Thyroid gland (tissue), 4 donors: Measurements from ENCODE around the gene MTNR1B.

ENCODE experiments used
- POLR2A ChIP-seq, 2 donors: fragments of 450-650 bp; IDR thresholded peaks; one replicate each; pipeline ENCODE4 v1.6.1; 2017; ENCODE audit warnings: antibody characterized with exemption in 2 of 2, mild to moderate bottlenecking in 2 of 2, moderate library complexity in 1 of 2
- TF ChIP-seq, protein P1 (sequence below), 6 experiments: fragments of 200-600 bp in 3 of 6; fragments of 450-650 bp in 3 of 6; sonication (generic) in 3 of 6; IDR thresholded peaks; one replicate each; pipeline ENCODE4 v1.5.1; 2016 to 2019; ENCODE audit warnings: antibody characterized with exemption in 6 of 6, mild to moderate bottlenecking in 2 of 6, inconsistent platforms in 1 of 6, moderate library complexity in 1 of 6

DNA sequence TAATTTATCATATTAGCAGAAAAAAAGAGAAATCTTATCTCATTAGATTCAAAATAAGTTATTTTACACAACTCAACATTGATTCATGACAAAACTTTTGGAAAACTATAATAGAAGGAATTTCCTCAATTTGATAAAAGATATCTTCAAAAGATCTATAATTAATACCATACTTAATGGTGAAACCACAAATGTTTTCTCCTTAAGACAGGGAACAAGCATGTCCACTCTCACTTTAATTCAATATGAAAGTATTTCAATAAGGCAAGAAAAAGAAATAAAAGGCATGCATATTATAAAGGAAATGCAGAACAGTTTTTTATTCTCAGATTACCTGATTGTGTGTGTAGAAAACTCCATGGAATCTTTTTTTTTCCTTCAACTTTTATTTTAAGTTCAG is 23.6 kb downstream of the MTNR1B start:
- TF ChIP-seq POLR2A (IDR thresholded peaks at IDR 0.05) = no peak
- TF ChIP-seq, protein P1, sequence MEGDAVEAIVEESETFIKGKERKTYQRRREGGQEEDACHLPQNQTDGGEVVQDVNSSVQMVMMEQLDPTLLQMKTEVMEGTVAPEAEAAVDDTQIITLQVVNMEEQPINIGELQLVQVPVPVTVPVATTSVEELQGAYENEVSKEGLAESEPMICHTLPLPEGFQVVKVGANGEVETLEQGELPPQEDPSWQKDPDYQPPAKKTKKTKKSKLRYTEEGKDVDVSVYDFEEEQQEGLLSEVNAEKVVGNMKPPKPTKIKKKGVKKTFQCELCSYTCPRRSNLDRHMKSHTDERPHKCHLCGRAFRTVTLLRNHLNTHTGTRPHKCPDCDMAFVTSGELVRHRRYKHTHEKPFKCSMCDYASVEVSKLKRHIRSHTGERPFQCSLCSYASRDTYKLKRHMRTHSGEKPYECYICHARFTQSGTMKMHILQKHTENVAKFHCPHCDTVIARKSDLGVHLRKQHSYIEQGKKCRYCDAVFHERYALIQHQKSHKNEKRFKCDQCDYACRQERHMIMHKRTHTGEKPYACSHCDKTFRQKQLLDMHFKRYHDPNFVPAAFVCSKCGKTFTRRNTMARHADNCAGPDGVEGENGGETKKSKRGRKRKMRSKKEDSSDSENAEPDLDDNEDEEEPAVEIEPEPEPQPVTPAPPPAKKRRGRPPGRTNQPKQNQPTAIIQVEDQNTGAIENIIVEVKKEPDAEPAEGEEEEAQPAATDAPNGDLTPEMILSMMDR (IDR thresholded peaks at IDR 0.05) = no peak
